GM23338 (cell line): Measurements from ENCODE around the gene SLC66A2. TPM values are rescaled to one million over a fixed set of nuclear protein-coding genes. Genes with fewer than 3 reads are reported as not detected.

Source experiments
- ATAC-seq: fragments of 200-7000 bp; cut with Tn5 transposase; 3 replicates; pipeline ENCODE4 v1.9.1; 2020
- DNase-seq: peaks from one replicate; pipeline ENCODE4 v3.0.0-alpha.2; 2015; ENCODE audit warnings: low spot score
- H2AFZ ChIP-seq: fragments of 200-600 bp; sonication (generic); 2 replicates; pipeline ENCODE4 v1.8.0; 2016; ENCODE audit warnings: antibody characterized with exemption, mild to moderate bottlenecking, moderate library complexity
- H3F3A ChIP-seq: fragments of 200-600 bp; sonication (generic); replicated peaks from 2 replicates; pipeline ENCODE4 v1.8.0; 2017; ENCODE audit warnings: antibody characterized with exemption, mixed run types, low read depth
- H3K27ac ChIP-seq: fragments of 200-600 bp; sonication (generic); 2 replicates; pipeline ENCODE4 v1.6.1; 2016; ENCODE audit warnings: low read depth
- H3K27me3 ChIP-seq: fragments of 200-600 bp; sonication (generic); 2 replicates; pipeline ENCODE4 v1.8.0; 2016; ENCODE audit warnings: mild to moderate bottlenecking, mixed run types, moderate library complexity; ENCODE audit not compliant: insufficient read depth
- H3K36me3 ChIP-seq: fragments of 200-600 bp; sonication (generic); 2 replicates; pipeline ENCODE4 v1.8.0; 2016; ENCODE audit warnings: mild to moderate bottlenecking; ENCODE audit not compliant: insufficient read depth
- H3K4me1 ChIP-seq: fragments of 200-600 bp; sonication (generic); 2 replicates; pipeline ENCODE4 v1.8.0; 2016; ENCODE audit warnings: mild to moderate bottlenecking, moderate library complexity; ENCODE audit not compliant: insufficient read depth
- H3K4me2 ChIP-seq: fragments of 200-600 bp; sonication (generic); 2 replicates; pipeline ENCODE4 v1.7.1; 2017; ENCODE audit warnings: mixed run types
- H3K4me3 ChIP-seq: fragments of 200-600 bp; sonication (generic); 2 replicates; pipeline ENCODE4 v1.6.1; 2016; ENCODE audit warnings: mixed run types
- H3K79me2 ChIP-seq: fragments of 200-600 bp; sonication (generic); replicated peaks from 2 replicates; pipeline ENCODE4 v1.8.0; 2017; ENCODE audit warnings: mild to moderate bottlenecking; ENCODE audit not compliant: insufficient read depth
- H3K9me2 ChIP-seq: fragments of 200-600 bp; sonication (generic); 2 replicates; pipeline ENCODE4 v1.8.0; 2017; ENCODE audit not compliant: insufficient read depth
- H4K20me1 ChIP-seq: fragments of 200-600 bp; sonication (generic); replicated peaks from 2 replicates; pipeline ENCODE4 v1.8.0; 2017; ENCODE audit warnings: mild to moderate bottlenecking; ENCODE audit not compliant: insufficient read depth
- H3K27ac Mint-ChIP-seq: 2 replicates; pipeline ENCODE4 v1.8.0; 2020; ENCODE audit warnings: inconsistent platforms, mild to moderate bottlenecking, moderate library complexity, mixed read lengths
- H3K27me3 Mint-ChIP-seq: 3 replicates; pipeline ENCODE4 v1.8.0; 2022; ENCODE audit warnings: low read depth, mild to moderate bottlenecking, moderate library complexity, mixed read lengths, inconsistent platforms; ENCODE audit not compliant: insufficient read depth, poor library complexity
- H3K36me3 Mint-ChIP-seq: 3 replicates; pipeline ENCODE4 v1.8.0; 2021; ENCODE audit warnings: low read depth, mild to moderate bottlenecking, inconsistent platforms, moderate library complexity, mixed read lengths
- H3K4me1 Mint-ChIP-seq: 3 replicates; pipeline ENCODE4 v1.8.0; 2020; ENCODE audit warnings: mild to moderate bottlenecking, inconsistent platforms, mixed read lengths
- H3K4me3 Mint-ChIP-seq: 3 replicates; pipeline ENCODE4 v1.8.0; 2021; ENCODE audit warnings: moderate library complexity, mild to moderate bottlenecking, inconsistent platforms, mixed read lengths
- H3K9me3 Mint-ChIP-seq: 3 replicates; pipeline ENCODE4 v1.8.0; 2020; ENCODE audit warnings: moderate library complexity, mild to moderate bottlenecking, inconsistent platforms, mixed read lengths
- CREB1 ChIP-seq: fragments of 250-450 bp; sonication (Bioruptor Pico); IDR thresholded peaks from 2 replicates; pipeline ENCODE4 v1.5.0; 2020; ENCODE audit warnings: low read depth, mild to moderate bottlenecking, moderate library complexity
- EZH2 ChIP-seq: fragments of 200-600 bp; sonication (generic); IDR thresholded peaks from one replicate; pipeline ENCODE4 v1.8.0; 2017; ENCODE audit warnings: antibody characterized with exemption, mild to moderate bottlenecking, low read depth; ENCODE audit not compliant: unreplicated experiment
- EZH2phosphoT487 ChIP-seq: fragments of 200-600 bp; sonication (generic); IDR thresholded peaks from one replicate; pipeline ENCODE4 v1.8.1; 2018; ENCODE audit warnings: antibody characterized with exemption; ENCODE audit not compliant: unreplicated experiment
- JUNB ChIP-seq: IDR thresholded peaks from one replicate; pipeline ENCODE4 v1.6.1; 2016; ENCODE audit warnings: antibody characterized with exemption; ENCODE audit not compliant: unreplicated experiment
- NANOG ChIP-seq: IDR thresholded peaks from 2 replicates; pipeline ENCODE4 v1.6.1; 2016; ENCODE audit warnings: antibody characterized with exemption, borderline replicate concordance
- POLR2AphosphoS5 ChIP-seq: IDR thresholded peaks from 2 replicates; pipeline ENCODE4 v1.6.1; 2016; ENCODE audit warnings: antibody characterized with exemption, low read depth
- STAT1 ChIP-seq: IDR thresholded peaks from one replicate; pipeline ENCODE4 v1.6.1; 2016; ENCODE audit warnings: antibody characterized with exemption; ENCODE audit not compliant: unreplicated experiment
- ZNF114 ChIP-seq: fragments of 250-450 bp; sonication (Bioruptor Pico); IDR thresholded peaks from 2 replicates; pipeline ENCODE4 v1.5.0; 2020; ENCODE audit warnings: mild to moderate bottlenecking, moderate library complexity
- ZNF331 ChIP-seq: fragments of 250-450 bp; sonication (Bioruptor Pico); IDR thresholded peaks from 2 replicates; pipeline ENCODE4 v1.5.0; 2020; ENCODE audit warnings: low read depth, mild to moderate bottlenecking, moderate library complexity
- polyA plus RNA-seq: library from polyadenylated mRNA; unstranded; fragments of >200 nt; fragmentation: Nextera tagmentation; extraction: Ambion mirVana; gene quantifications from 2 replicates; pipeline ENCODE4 v1.2.1, GENCODE V29; 2016
- total RNA-seq: library from RNA; depleted of rRNA; stranded (reverse); fragments of >200 nt; shearing (Covaris generic); gene quantifications from 2 replicates; pipeline ENCODE4 v1.2.3, GENCODE V29; 2014
- TF ChIP-seq, protein P1 (sequence below): IDR thresholded peaks from 2 replicates; pipeline ENCODE4 v1.6.1; 2016; ENCODE audit warnings: antibody characterized with exemption
- TF ChIP-seq, protein P2 (sequence below): fragments of 250-450 bp; sonication (Bioruptor Pico); IDR thresholded peaks from 2 replicates; pipeline ENCODE4 v1.5.0; 2020; ENCODE audit warnings: mild to moderate bottlenecking, moderate library complexity
- TF ChIP-seq, protein P3 (sequence below): IDR thresholded peaks from one replicate; pipeline ENCODE4 v1.6.1; 2018; ENCODE audit warnings: antibody characterized with exemption; ENCODE audit not compliant: unreplicated experiment

The SLC66A2 gene
- total and polyA plus RNA-seq, 2 experiments from 2014 or later: 4.0 to 18.1 TPM

DNA sequence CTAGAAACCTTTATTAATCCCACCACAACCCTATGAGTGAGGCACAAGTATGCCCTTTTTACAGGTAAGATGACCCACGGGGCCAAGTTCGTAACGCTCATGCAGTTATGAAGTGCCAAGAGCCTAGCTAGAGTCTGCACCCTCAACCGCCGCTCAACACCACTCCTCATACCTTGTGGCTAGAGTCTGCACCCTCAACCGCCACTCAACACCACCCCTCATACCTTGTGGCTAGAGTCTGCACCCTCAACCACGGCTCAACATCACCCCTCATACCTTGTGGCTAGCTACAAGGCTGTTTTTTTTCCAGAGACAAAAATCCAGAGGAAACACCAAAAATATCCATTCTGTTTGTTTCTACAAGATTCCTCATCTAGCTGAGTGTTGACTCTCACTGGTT is 32.3 kb upstream of the SLC66A2 start:
- Mint-ChIP-seq H3K27me3 (peaks cover 3% of the 10 kb centered on the region), H3K36me3 (peaks cover 41% of the 10 kb centered on the region), H3K4me1 (peaks cover 24% of the 10 kb centered on the region), H3K4me3 (no peak overlapping the region; the same call in 2 of the 3 replicates), H3K27ac (peak overlapping the region; percentile 19; the same call in 1 of the 2 replicates), H3K9me3 (no peaks in the 10 kb centered on the region)
- ATAC-seq: no peak
- Histone ChIP-seq H3K4me2 (no peak overlapping the region), H3F3A (no peaks in the 10 kb centered on the region), H3K36me3 (peaks cover 8% of the 10 kb centered on the region), H4K20me1 (peaks cover 55% of the 10 kb centered on the region), H3K4me1 (no peaks in the 10 kb centered on the region; the same call in 1 of the 2 replicates), H3K4me3 (no peak overlapping the region), H3K9me2 (no peaks in the 10 kb centered on the region), H3K27me3 (no peaks in the 10 kb centered on the region), H2AFZ (no peak overlapping the region), H3K79me2 (peaks cover 94% of the 10 kb centered on the region), H3K27ac (no peak overlapping the region)
- TF ChIP-seq EZH2phosphoT487: no peak
- DNase-seq: no peak

DNA sequence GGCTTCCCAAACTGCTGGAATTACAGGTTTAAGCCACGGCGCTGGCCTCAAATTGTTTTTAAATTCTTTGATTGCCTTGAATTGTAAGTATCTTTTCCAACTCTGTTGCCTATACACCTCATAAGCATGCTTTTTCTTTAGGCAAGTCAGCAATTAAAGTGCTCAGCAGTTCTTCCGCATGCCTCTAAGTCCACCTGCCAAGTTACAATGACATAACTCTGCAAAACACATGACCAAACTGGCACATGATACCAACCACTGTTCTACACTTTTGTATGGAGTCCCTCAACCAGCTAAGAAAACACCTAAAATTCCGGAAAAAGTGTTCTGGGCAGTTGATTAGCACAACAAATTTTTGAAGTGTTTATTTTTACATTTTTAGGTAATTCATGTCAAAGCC is 31.8 kb upstream of the SLC66A2 start:
- H2AFZ ChIP-seq: no peak overlapping the region
- ATAC-seq (no peak), DNase-seq (no peak)
- H3K4me3 ChIP-seq: no peak overlapping the region
- H4K20me1 ChIP-seq: peaks cover 56% of the 10 kb centered on the region
- no peaks in the 10 kb centered on the region for H3K9me2 ChIP-seq
- peaks cover 24% of the 10 kb centered on the region for H3K4me1 Mint-ChIP-seq
- no peaks in the 10 kb centered on the region; the same call in 1 of the 2 replicates for H3K4me1 ChIP-seq
- peaks cover 41% of the 10 kb centered on the region for H3K36me3 Mint-ChIP-seq
- H3K27ac ChIP-seq: no peak overlapping the region
- no peak overlapping the region for H3K4me3 Mint-ChIP-seq
- H3K27me3 ChIP-seq: no peaks in the 10 kb centered on the region
- peaks cover 3% of the 10 kb centered on the region for H3K27me3 Mint-ChIP-seq
- peaks cover 99% of the 10 kb centered on the region for H3K79me2 ChIP-seq
- H3K9me3 Mint-ChIP-seq: no peaks in the 10 kb centered on the region
- no peaks in the 10 kb centered on the region for H3F3A ChIP-seq
- H3K4me2 ChIP-seq: no peak overlapping the region
- H3K27ac Mint-ChIP-seq: peak overlapping the region; percentile 74; the same call in 1 of the 2 replicates
- H3K36me3 ChIP-seq: peaks cover 8% of the 10 kb centered on the region
- TF ChIP-seq NANOG: no peak
- TF ChIP-seq CREB1 (CRISPR knock-in tag): no peak
- no peak for TF ChIP-seq POLR2AphosphoS5
- TF ChIP-seq ZNF331: no peak
- TF ChIP-seq, protein P1, sequence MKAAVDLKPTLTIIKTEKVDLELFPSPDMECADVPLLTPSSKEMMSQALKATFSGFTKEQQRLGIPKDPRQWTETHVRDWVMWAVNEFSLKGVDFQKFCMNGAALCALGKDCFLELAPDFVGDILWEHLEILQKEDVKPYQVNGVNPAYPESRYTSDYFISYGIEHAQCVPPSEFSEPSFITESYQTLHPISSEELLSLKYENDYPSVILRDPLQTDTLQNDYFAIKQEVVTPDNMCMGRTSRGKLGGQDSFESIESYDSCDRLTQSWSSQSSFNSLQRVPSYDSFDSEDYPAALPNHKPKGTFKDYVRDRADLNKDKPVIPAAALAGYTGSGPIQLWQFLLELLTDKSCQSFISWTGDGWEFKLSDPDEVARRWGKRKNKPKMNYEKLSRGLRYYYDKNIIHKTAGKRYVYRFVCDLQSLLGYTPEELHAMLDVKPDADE: no peak
- no peak for TF ChIP-seq JUNB
- TF ChIP-seq, protein P2, sequence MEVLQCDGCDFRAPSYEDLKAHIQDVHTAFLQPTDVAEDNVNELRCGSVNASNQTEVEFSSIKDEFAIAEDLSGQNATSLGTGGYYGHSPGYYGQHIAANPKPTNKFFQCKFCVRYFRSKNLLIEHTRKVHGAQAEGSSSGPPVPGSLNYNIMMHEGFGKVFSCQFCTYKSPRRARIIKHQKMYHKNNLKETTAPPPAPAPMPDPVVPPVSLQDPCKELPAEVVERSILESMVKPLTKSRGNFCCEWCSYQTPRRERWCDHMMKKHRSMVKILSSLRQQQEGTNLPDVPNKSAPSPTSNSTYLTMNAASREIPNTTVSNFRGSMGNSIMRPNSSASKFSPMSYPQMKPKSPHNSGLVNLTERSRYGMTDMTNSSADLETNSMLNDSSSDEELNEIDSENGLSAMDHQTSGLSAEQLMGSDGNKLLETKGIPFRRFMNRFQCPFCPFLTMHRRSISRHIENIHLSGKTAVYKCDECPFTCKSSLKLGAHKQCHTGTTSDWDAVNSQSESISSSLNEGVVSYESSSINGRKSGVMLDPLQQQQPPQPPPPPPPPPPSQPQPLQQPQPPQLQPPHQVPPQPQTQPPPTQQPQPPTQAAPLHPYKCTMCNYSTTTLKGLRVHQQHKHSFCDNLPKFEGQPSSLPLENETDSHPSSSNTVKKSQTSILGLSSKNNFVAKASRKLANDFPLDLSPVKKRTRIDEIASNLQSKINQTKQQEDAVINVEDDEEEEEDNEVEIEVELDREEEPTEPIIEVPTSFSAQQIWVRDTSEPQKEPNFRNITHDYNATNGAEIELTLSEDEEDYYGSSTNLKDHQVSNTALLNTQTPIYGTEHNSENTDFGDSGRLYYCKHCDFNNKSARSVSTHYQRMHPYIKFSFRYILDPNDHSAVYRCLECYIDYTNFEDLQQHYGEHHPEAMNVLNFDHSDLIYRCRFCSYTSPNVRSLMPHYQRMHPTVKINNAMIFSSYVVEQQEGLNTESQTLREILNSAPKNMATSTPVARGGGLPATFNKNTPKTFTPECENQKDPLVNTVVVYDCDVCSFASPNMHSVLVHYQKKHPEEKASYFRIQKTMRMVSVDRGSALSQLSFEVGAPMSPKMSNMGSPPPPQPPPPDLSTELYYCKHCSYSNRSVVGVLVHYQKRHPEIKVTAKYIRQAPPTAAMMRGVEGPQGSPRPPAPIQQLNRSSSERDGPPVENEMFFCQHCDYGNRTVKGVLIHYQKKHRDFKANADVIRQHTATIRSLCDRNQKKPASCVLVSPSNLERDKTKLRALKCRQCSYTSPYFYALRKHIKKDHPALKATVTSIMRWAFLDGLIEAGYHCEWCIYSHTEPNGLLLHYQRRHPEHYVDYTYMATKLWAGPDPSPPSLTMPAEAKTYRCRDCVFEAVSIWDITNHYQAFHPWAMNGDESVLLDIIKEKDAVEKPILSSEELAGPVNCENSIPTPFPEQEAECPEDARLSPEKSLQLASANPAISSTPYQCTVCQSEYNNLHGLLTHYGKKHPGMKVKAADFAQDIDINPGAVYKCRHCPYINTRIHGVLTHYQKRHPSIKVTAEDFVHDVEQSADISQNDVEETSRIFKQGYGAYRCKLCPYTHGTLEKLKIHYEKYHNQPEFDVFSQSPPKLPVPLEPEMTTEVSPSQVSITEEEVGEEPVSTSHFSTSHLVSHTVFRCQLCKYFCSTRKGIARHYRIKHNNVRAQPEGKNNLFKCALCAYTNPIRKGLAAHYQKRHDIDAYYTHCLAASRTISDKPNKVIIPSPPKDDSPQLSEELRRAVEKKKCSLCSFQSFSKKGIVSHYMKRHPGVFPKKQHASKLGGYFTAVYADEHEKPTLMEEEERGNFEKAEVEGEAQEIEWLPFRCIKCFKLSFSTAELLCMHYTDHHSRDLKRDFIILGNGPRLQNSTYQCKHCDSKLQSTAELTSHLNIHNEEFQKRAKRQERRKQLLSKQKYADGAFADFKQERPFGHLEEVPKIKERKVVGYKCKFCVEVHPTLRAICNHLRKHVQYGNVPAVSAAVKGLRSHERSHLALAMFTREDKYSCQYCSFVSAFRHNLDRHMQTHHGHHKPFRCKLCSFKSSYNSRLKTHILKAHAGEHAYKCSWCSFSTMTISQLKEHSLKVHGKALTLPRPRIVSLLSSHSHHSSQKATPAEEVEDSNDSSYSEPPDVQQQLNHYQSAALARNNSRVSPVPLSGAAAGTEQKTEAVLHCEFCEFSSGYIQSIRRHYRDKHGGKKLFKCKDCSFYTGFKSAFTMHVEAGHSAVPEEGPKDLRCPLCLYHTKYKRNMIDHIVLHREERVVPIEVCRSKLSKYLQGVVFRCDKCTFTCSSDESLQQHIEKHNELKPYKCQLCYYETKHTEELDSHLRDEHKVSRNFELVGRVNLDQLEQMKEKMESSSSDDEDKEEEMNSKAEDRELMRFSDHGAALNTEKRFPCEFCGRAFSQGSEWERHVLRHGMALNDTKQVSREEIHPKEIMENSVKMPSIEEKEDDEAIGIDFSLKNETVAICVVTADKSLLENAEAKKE (CRISPR knock-in tag): no peak
- TF ChIP-seq, protein P3, sequence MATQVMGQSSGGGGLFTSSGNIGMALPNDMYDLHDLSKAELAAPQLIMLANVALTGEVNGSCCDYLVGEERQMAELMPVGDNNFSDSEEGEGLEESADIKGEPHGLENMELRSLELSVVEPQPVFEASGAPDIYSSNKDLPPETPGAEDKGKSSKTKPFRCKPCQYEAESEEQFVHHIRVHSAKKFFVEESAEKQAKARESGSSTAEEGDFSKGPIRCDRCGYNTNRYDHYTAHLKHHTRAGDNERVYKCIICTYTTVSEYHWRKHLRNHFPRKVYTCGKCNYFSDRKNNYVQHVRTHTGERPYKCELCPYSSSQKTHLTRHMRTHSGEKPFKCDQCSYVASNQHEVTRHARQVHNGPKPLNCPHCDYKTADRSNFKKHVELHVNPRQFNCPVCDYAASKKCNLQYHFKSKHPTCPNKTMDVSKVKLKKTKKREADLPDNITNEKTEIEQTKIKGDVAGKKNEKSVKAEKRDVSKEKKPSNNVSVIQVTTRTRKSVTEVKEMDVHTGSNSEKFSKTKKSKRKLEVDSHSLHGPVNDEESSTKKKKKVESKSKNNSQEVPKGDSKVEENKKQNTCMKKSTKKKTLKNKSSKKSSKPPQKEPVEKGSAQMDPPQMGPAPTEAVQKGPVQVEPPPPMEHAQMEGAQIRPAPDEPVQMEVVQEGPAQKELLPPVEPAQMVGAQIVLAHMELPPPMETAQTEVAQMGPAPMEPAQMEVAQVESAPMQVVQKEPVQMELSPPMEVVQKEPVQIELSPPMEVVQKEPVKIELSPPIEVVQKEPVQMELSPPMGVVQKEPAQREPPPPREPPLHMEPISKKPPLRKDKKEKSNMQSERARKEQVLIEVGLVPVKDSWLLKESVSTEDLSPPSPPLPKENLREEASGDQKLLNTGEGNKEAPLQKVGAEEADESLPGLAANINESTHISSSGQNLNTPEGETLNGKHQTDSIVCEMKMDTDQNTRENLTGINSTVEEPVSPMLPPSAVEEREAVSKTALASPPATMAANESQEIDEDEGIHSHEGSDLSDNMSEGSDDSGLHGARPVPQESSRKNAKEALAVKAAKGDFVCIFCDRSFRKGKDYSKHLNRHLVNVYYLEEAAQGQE: no peak
- no peak for TF ChIP-seq EZH2phosphoT487
- no peak for TF ChIP-seq ZNF114 (CRISPR knock-in tag)
- no peak for TF ChIP-seq STAT1
- TF ChIP-seq EZH2: no peak
